HG03025 (cell line): ENCODE measurements around the gene PNMA6E.

Experiments used
- ATAC-seq: cut with Tn5 transposase; IDR thresholded peaks from one replicate; pipeline ENCODE4 v1.9.1; 2021; ENCODE audit warnings: mild to moderate bottlenecking, moderate library complexity; ENCODE audit not compliant: unreplicated experiment, low FRiP score

The PNMA6E gene

GRCh38 chrX:153365670-153366069 is 35.5 kb downstream of the PNMA6E start:
- ATAC-seq = no peak

GRCh38 chrX:153361781-153362397 is 39.3 kb downstream of the PNMA6E start:
- no peak for ATAC-seq

GRCh38 chrX:153357877-153358276 is 43.3 kb downstream of the PNMA6E start:
- ATAC-seq = no peak

- no peak for ATAC-seq
These were observed 47.7 kb downstream of the PNMA6E start for GRCh38 chrX:153353416-153353815.

- no peak for ATAC-seq
These were observed 48.3 kb downstream of the PNMA6E start for GRCh38 chrX:153352858-153353257.

GRCh38 chrX:153351981-153352380 is 49.2 kb downstream of the PNMA6E start:
- no peak for ATAC-seq

- ATAC-seq = no peak
These were observed 51.2 kb downstream of the PNMA6E start for GRCh38 chrX:153349952-153350351.

GRCh38 chrX:153348421-153348820 is 52.7 kb downstream of the PNMA6E start:
- no peak for ATAC-seq

GRCh38 chrX:153347530-153347929 is 53.6 kb downstream of the PNMA6E start:
- ATAC-seq = no peak
